ENCODE data around the gene HES4. TPM values are rescaled to one million over a fixed set of nuclear protein-coding genes. Genes with fewer than 3 reads are reported as not detected.

Gene HES4
- total and polyA plus RNA-seq, 2 of the 13 experiments (the other 11 are each of a cell fraction or from before 2014, with no cell fraction given): 8.8 to 10.6 TPM

- H2AFZ ChIP-seq (ENCODE audit: low read length): no peak overlapping the region
- peaks cover 4 to 20% of the 10 kb centered on the region in 2 experiments; a peak in 4 of 5 replicates for H3K36me3 ChIP-seq (replicated peaks in 1 of 2; ENCODE audit: control insufficient read depth in 1 of 2, insufficient read depth in 2 of 2, low read length in 2 of 2)
- no peak overlapping the region for H3K27ac ChIP-seq (ENCODE audit: extremely low read length, insufficient read depth, low read length)
- FAIRE-seq (no peak), ATAC-seq (no peak), DNase-seq (ENCODE audit: low spot score) (no peak)
- in situ Hi-C loops (cut with HindIII; ENCODE audit: extremely low pct_ligation_motif_present, low pct_unique_long_range_greater_than_20kb) (no loop called here), intact Hi-C loops (cut with micrococcal nuclease; ENCODE audit: unreplicated experiment) (no loop called here)
- H4K20me1 ChIP-seq (ENCODE audit: insufficient read depth, low read length): peaks cover 31% of the 10 kb centered on the region; the same call in 1 of the 2 replicates
- peaks cover 54% of the 10 kb centered on the region for H3K4me1 ChIP-seq (ENCODE audit: insufficient read depth, low read length)
- CTCF ChIA-PET (ENCODE audit: low intra/inter-chr PET ratio, low total read pairs): no interaction called here
- no TSS peak for BruUV-seq (replicated peaks)
- H3K4me2 ChIP-seq (ENCODE audit: low read depth, low read length): no peak overlapping the region
- no peak overlapping the region for H3K9ac ChIP-seq (ENCODE audit: insufficient read depth, low read depth, low read length)
- no peaks in the 10 kb centered on the region for H3K27me3 ChIP-seq (ENCODE audit: control insufficient read depth in 1 of 2, insufficient read depth in 2 of 2, low read length in 2 of 2)
- H3K9me3 ChIP-seq (ENCODE audit: low read length): no peaks in the 10 kb centered on the region
- peaks cover 22% of the 10 kb centered on the region for H3K79me2 ChIP-seq (ENCODE audit: insufficient read depth, low read length)
- H3K4me3 ChIP-seq (replicated peaks in 1 of 3; ENCODE audit: insufficient read depth in 1 of 3, low read depth in 2 of 3, low read length in 3 of 3): no peak overlapping the region
- POLR2A ChIA-PET: no interaction called here
- WGBS (ENCODE audit: low lambda C conversion rate): 100% methylated on average over 8 of the region's 10 CpGs
- TF ChIP-seq EP300 (IDR thresholded peaks at IDR 0.05; ENCODE audit: low read depth in 2 of 2, low read length in 2 of 2) (no peak), EP300 (CRISPR knock-in tag; IDR thresholded peaks at IDR 0.05; ENCODE audit: borderline replicate concordance) (no peak), CENPT (CRISPR knock-in tag; IDR thresholded peaks at IDR 0.05; ENCODE audit: low read depth) (no peak), RELA (CRISPR knock-in tag; IDR thresholded peaks at IDR 0.05) (no peak), ATRX (CRISPR knock-in tag; IDR thresholded peaks at IDR 0.05; ENCODE audit: borderline replicate concordance) (no peak), KDM6A (CRISPR knock-in tag; IDR thresholded peaks at IDR 0.05; ENCODE audit: low read depth) (no peak), HMGA1 (CRISPR knock-in tag; conservative IDR thresholded peaks at IDR 0.05) (no peak), PLRG1 (conservative IDR thresholded peaks at IDR 0.05) (no peak), IRX3 (CRISPR knock-in tag; IDR thresholded peaks at IDR 0.05; ENCODE audit: borderline replicate concordance, low read depth) (no peak), NONO (IDR thresholded peaks at IDR 0.05) (no peak), NONO (CRISPR knock-in tag; conservative IDR thresholded peaks at IDR 0.05) (no peak), HBP1 (CRISPR knock-in tag; IDR thresholded peaks at IDR 0.05; ENCODE audit: low read depth) (no peak), TCF7L2 (IDR thresholded peaks at IDR 0.05; ENCODE audit: low read depth, low read length) (no peak), ZMYM2 (CRISPR knock-in tag; IDR thresholded peaks at IDR 0.05) (no peak), JARID2 (CRISPR knock-in tag; IDR thresholded peaks at IDR 0.05; ENCODE audit: insufficient replicate concordance) (no peak), SCMH1 (CRISPR knock-in tag; IDR thresholded peaks at IDR 0.05; ENCODE audit: borderline replicate concordance) (no peak), ZNF207 (IDR thresholded peaks at IDR 0.05; ENCODE audit: borderline replicate concordance) (no peak), PHB2 (IDR thresholded peaks at IDR 0.05; ENCODE audit: partially characterized antibody) (no peak), DNMT3B (CRISPR knock-in tag; conservative IDR thresholded peaks at IDR 0.05) (no peak)
- TF ChIP-seq, protein P1, sequence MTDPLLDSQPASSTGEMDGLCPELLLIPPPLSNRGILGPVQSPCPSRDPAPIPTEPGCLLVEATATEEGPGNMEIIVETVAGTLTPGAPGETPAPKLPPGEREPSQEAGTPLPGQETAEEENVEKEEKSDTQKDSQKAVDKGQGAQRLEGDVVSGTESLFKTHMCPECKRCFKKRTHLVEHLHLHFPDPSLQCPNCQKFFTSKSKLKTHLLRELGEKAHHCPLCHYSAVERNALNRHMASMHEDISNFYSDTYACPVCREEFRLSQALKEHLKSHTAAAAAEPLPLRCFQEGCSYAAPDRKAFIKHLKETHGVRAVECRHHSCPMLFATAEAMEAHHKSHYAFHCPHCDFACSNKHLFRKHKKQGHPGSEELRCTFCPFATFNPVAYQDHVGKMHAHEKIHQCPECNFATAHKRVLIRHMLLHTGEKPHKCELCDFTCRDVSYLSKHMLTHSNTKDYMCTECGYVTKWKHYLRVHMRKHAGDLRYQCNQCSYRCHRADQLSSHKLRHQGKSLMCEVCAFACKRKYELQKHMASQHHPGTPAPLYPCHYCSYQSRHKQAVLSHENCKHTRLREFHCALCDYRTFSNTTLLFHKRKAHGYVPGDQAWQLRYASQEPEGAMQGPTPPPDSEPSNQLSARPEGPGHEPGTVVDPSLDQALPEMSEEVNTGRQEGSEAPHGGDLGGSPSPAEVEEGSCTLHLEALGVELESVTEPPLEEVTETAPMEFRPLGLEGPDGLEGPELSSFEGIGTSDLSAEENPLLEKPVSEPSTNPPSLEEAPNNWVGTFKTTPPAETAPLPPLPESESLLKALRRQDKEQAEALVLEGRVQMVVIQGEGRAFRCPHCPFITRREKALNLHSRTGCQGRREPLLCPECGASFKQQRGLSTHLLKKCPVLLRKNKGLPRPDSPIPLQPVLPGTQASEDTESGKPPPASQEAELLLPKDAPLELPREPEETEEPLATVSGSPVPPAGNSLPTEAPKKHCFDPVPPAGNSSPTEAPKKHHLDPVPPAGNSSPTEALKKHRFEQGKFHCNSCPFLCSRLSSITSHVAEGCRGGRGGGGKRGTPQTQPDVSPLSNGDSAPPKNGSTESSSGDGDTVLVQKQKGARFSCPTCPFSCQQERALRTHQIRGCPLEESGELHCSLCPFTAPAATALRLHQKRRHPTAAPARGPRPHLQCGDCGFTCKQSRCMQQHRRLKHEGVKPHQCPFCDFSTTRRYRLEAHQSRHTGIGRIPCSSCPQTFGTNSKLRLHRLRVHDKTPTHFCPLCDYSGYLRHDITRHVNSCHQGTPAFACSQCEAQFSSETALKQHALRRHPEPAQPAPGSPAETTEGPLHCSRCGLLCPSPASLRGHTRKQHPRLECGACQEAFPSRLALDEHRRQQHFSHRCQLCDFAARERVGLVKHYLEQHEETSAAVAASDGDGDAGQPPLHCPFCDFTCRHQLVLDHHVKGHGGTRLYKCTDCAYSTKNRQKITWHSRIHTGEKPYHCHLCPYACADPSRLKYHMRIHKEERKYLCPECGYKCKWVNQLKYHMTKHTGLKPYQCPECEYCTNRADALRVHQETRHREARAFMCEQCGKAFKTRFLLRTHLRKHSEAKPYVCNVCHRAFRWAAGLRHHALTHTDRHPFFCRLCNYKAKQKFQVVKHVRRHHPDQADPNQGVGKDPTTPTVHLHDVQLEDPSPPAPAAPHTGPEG (CRISPR knock-in tag; IDR thresholded peaks at IDR 0.05): no peak
Measured at GRCh38 chr1:1025730-1026129, 25.8 kb upstream of the HES4 start.

Data from HepG2 (cell line).